T-helper 2 cell treated with Interferon-gamma antibody and Interleukin-4, amounts not matched to agents 100 ng/mL and 5 ng/mL, for 36 hours (primary cell): ENCODE results near the gene SPEM2. TPM values are rescaled to one million over a fixed set of nuclear protein-coding genes. Genes with fewer than 3 reads are reported as not detected.
"Not testable (repeated sequence)": the region's sequence is repeated elsewhere in the genome, so short reads cannot be mapped to it uniquely, and the experiment has no call there.

Source experiments
- intact Hi-C: fragments of 100-400 bp; cut with micrococcal nuclease; formaldehyde crosslinking; loops from one replicate; pipeline ENCODE4 v1.15.1; 2023
- total RNA-seq: library from RNA; stranded (reverse); gene quantifications from 2 replicates; pipeline ENCODE4 v1.2.3, GENCODE V29; 2022

SPEM2 gene
- total RNA-seq, 1 donor from 2014 or later, result not detected

- intact Hi-C loops, result no loop called here
These were observed 43.5 kb downstream of the SPEM2 start for GRCh38 chr17:7468804-7469389.

DNA sequence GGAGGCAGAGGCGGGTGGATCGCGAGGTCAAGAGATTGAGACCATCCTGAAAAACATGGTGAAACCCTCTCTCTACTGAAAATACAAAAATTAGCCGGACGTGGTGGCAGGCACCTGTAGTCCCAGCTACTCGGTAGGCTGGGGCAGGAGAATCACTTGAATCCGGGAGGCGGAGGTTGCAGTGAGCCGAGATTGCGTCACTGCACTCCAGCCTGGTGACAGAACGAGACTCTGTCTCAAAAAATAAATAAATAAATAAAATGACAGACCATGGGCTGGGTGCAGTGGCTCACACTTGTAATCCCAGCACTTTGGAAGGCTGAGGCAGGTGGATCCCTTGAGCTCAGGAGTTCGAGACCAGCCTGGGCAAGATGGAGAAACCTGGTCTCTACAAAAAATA lies 44.4 kb downstream of the SPEM2 start:
- intact Hi-C loops, result not testable (repeated sequence)

DNA sequence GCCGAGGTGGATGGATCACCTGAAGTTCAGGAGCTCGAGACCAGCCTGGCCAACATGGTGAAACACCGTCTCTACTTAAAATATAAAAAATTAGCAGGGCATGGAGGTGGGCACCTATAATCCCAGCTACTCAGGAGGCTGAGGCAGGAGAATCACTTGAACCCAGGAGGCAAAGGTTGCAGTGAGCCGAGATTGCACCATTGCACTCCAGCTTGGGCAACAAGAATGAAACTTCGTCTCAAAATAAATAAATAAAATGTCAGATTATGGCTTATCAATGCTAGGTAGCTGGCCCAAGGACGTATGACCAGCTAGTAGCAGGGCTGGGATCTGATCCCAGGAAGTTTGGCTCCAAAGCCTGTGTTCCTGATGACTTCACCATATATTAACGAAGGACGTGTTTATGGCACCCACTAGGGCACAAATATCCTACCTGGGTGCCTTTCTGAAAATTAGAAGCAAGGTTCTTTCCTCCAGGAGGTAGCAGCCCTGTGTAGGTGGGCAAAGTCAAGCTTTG lies 45.1 kb downstream of the SPEM2 start:
- intact Hi-C loops, result not testable (repeated sequence)

- intact Hi-C loops, result no loop called here
These were observed 46.3 kb downstream of the SPEM2 start for GRCh38 chr17:7471729-7472128.

GRCh38 chr17:7474767-7475166 lies 49.4 kb downstream of the SPEM2 start:
- intact Hi-C loops, result not testable (repeated sequence)

DNA sequence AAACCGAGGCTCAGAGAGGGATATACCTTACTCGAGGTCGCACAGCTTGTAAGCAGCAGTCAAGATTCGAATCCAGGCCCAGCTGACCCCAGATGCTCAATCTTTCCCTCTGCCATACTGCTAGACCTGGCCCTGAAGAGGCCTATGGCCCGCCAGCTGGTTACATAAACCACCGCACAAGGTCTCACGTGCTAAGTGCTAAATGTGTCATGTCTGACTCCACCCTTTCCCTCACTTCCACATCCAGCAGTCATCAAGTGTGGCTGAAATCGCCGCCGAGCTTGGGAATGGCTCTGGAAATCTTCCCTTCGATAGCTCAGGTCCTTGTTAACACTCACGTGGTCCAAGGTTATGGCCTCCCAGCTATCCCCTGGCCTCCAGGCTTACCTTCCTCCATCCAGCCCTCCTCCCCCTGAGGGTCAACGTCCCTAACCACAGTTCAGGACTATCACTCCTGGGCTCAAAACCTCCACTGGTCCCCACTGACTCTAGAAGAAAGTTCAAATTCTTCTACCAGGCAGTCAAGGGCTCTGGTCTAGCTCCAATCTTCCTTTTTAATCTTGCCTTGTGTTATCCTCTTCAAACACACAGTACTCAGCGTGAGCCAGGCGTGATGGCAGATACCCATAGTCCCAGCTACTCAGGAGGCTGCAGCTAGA lies 50.5 kb downstream of the SPEM2 start:
- intact Hi-C loops, result no loop called here

DNA sequence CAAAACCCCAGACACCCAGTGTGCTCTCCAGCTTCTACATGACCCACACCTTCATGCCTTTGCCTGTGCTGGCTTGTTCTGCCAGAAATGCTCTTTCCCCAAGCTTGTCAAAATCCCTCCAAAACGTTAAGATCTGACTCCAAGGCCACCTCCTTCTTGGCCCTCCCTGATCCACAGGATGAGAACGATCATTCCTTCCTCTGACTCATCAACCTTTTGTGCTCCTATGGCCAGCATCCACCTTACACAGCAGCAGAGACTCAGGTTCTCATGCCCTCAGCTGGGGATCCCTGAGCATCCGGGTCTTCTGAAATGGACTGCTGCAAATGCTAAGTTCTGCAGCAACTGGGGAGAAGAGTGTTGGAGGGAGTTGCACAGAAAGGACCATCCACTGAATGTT lies 51.1 kb downstream of the SPEM2 start:
- intact Hi-C loops, result no loop called here

DNA sequence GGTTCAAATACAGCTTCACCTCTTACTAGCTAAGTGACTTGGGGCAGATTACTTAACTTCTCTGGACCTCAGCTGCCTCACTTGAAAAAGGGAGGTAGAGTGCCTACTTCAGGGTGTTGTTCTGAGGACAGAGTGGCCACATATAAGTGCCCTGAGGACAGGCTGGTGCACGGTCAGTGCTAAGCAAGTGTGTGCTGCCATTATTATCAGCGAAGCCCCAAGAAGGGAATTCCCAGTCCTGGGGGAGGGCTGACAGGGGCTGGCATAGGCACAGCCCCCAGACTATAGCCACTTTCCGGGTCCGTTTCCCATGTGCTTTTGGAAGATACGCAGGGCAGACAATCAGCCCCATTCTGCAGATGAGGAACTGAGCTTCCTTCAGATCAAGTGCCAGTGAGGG lies 51.5 kb downstream of the SPEM2 start:
- intact Hi-C loops, result no loop called here

Other genes starting within 250 kb of the SPEM2 start
- 0.91 and 1.8 TPM in 2 replicates for gene ASGR1, start 246.2 kb upstream of the SPEM2 start, total RNA-seq
- gene DLG4, start 205.8 kb upstream of the SPEM2 start, total RNA-seq, result 9.1 and 9.6 TPM in 2 replicates
- 340 and 346 TPM in 2 replicates for gene ACADVL, start 205.7 kb upstream of the SPEM2 start, total RNA-seq
- 46.4 and 51.1 TPM in 2 replicates for gene DVL2, start 191.1 kb upstream of the SPEM2 start, total RNA-seq
- gene PHF23, start 186.2 kb upstream of the SPEM2 start, total RNA-seq, result 53.4 and 55.1 TPM in 2 replicates
- gene GABARAP, start 183.2 kb upstream of the SPEM2 start, total RNA-seq, result 223 and 242 TPM in 2 replicates
- 170 and 179 TPM in 2 replicates for gene CTDNEP1, start 173.9 kb upstream of the SPEM2 start, total RNA-seq
- 56.5 and 57.8 TPM in 2 replicates for gene ELP5, start 173.4 kb upstream of the SPEM2 start, total RNA-seq
- gene CLDN7, start 163.1 kb upstream of the SPEM2 start, total RNA-seq, result 0.32 and 0.39 TPM in 2 replicates
- gene SLC2A4, start 143.9 kb upstream of the SPEM2 start, total RNA-seq, result 0.07 TPM in 1 of 2 replicates, not detected in the other
- gene YBX2, start 131.0 kb upstream of the SPEM2 start, total RNA-seq, result 1.3 and 1.4 TPM in 2 replicates
- 709 TPM in 2 replicates for gene EIF5A, start 118.0 kb upstream of the SPEM2 start, total RNA-seq
- gene GPS2, start 110.3 kb upstream of the SPEM2 start, total RNA-seq, result 78.5 and 83.2 TPM in 2 replicates
- 38.5 and 44.1 TPM in 2 replicates for gene NEURL4, start 96.3 kb upstream of the SPEM2 start, total RNA-seq
- gene ACAP1, start 89.1 kb upstream of the SPEM2 start, total RNA-seq, result 580 and 590 TPM in 2 replicates
- 8.2 TPM in 2 replicates for gene KCTD11, start 73.5 kb upstream of the SPEM2 start, total RNA-seq
- not detected in 2 replicates for gene TMEM95, start 70.5 kb upstream of the SPEM2 start, total RNA-seq
- 1.2 and 1.4 TPM in 2 replicates for gene TNK1, start 44.5 kb upstream of the SPEM2 start, total RNA-seq
- 141 and 147 TPM in 2 replicates for gene PLSCR3, start 31.1 kb upstream of the SPEM2 start, total RNA-seq
- 54.3 and 56.3 TPM in 2 replicates for gene TMEM256, start 21.5 kb upstream of the SPEM2 start, total RNA-seq
- 1.2 TPM in 2 replicates for gene NLGN2, start 17.8 kb upstream of the SPEM2 start, total RNA-seq
- gene SPEM1, start 5.3 kb upstream of the SPEM2 start, total RNA-seq, result not detected in 2 replicates
- not detected in 2 replicates for gene SPEM3, start 3.2 kb downstream of the SPEM2 start, total RNA-seq
- gene TMEM102, start 9.8 kb downstream of the SPEM2 start, total RNA-seq, result 14.4 TPM in 2 replicates
- 5.6 and 5.8 TPM in 2 replicates for gene FGF11, start 13.9 kb downstream of the SPEM2 start, total RNA-seq
- gene CHRNB1, start 19.4 kb downstream of the SPEM2 start, total RNA-seq, result 11.0 and 11.4 TPM in 2 replicates
- gene ZBTB4, start 54.0 kb downstream of the SPEM2 start, total RNA-seq, result 21.6 and 22.3 TPM in 2 replicates
- not detected in 2 replicates for gene SLC35G6, start 55.8 kb downstream of the SPEM2 start, total RNA-seq
- 192 and 200 TPM in 2 replicates for gene POLR2A, start 58.8 kb downstream of the SPEM2 start, total RNA-seq
- 66.6 and 67.0 TPM in 2 replicates for gene TNFSF12, start 123.4 kb downstream of the SPEM2 start, total RNA-seq
- 3.2 TPM in 2 replicates for gene TNFSF13, start 133.1 kb downstream of the SPEM2 start, total RNA-seq
- gene SENP3, start 136.3 kb downstream of the SPEM2 start, total RNA-seq, result 50.9 and 55.3 TPM in 2 replicates
- 8.3 and 9.4 TPM in 2 replicates for gene CD68, start 154.0 kb downstream of the SPEM2 start, total RNA-seq
- gene MPDU1, start 158.2 kb downstream of the SPEM2 start, total RNA-seq, result 79.6 and 79.9 TPM in 2 replicates
- 0.25 and 0.50 TPM in 2 replicates for gene SOX15, start 164.5 kb downstream of the SPEM2 start, total RNA-seq
- 30.3 and 31.7 TPM in 2 replicates for gene FXR2, start 189.3 kb downstream of the SPEM2 start, total RNA-seq
- gene SAT2, start 202.2 kb downstream of the SPEM2 start, total RNA-seq, result 17.8 and 18.2 TPM in 2 replicates
- not detected in 2 replicates for gene SHBG, start 204.5 kb downstream of the SPEM2 start, total RNA-seq
- 0.16 and 0.25 TPM in 2 replicates for gene ATP1B2, start 225.3 kb downstream of the SPEM2 start, total RNA-seq